WTC11 (cell line): ENCODE measurements around the gene SP9. TPM values are rescaled to one million over a fixed set of nuclear protein-coding genes. Genes with fewer than 3 reads are reported as not detected.

Source experiments
- ATAC-seq: fragments of 200-7000 bp; cut with Tn5 transposase; 2 replicates; pipeline ENCODE4 v1.10.0; 2021; ENCODE audit warnings: mild to moderate bottlenecking, moderate library complexity
- CTCF ChIA-PET: fragments of 300-600 bp; sonication (Branson Sonifier 250); formaldehyde crosslinking; loops from one replicate; lab custom pipeline; 2021; ENCODE audit warnings: antibody characterized with exemption; lab: Charles Lee
- POLR2A ChIA-PET: fragments of 350-600 bp; sonication (Branson Sonifier 250); formaldehyde crosslinking; loops from one replicate; lab custom pipeline; 2021; ENCODE audit warnings: antibody characterized with exemption; lab: Charles Lee
- DNase-seq: peaks from one replicate; pipeline ENCODE4 v3.0.0; 2021; ENCODE audit warnings: low spot score
- H3K27ac Mint-ChIP-seq: 2 replicates; pipeline ENCODE4 v1.8.0; 2021; ENCODE audit warnings: mixed read lengths
- H3K27me3 Mint-ChIP-seq: 2 replicates; pipeline ENCODE4 v1.8.0; 2021; ENCODE audit warnings: low read depth, mild to moderate bottlenecking, moderate library complexity, mixed read lengths
- H3K36me3 Mint-ChIP-seq: 2 replicates; pipeline ENCODE4 v1.8.0; 2021; ENCODE audit warnings: mixed read lengths
- H3K4me1 Mint-ChIP-seq: 2 replicates; pipeline ENCODE4 v1.8.0; 2022; ENCODE audit warnings: mixed read lengths
- H3K4me3 Mint-ChIP-seq: 2 replicates; pipeline ENCODE4 v1.8.0; 2021; ENCODE audit warnings: mild to moderate bottlenecking, moderate library complexity, mixed read lengths
- H3K9me3 Mint-ChIP-seq: 2 replicates; pipeline ENCODE4 v1.8.0; 2021; ENCODE audit warnings: mixed read lengths
- ATF3 ChIP-seq: sonication (generic); formaldehyde crosslinking; conservative IDR thresholded peaks from 2 replicates; pipeline ENCODE4 v1.8.1; 2022; ENCODE audit warnings: mild to moderate bottlenecking, missing genetic modification reagents
- CREB1 ChIP-seq: sonication (generic); formaldehyde crosslinking; IDR thresholded peaks from 2 replicates; pipeline ENCODE4 v1.8.0; 2023; ENCODE audit warnings: mild to moderate bottlenecking, missing genetic modification reagents
- E2F4 ChIP-seq: sonication (generic); formaldehyde crosslinking; IDR thresholded peaks from 2 replicates; pipeline ENCODE4 v1.8.1; 2022; ENCODE audit warnings: low read depth, mild to moderate bottlenecking, moderate library complexity, missing genetic modification reagents, borderline replicate concordance
- GTF2I ChIP-seq: fragments of 250-450 bp; sonication (Bioruptor Pico); conservative IDR thresholded peaks from 2 replicates; pipeline ENCODE4 v1.4.0; 2021; ENCODE audit warnings: mild to moderate bottlenecking
- HMGXB4 ChIP-seq: sonication (generic); formaldehyde crosslinking; IDR thresholded peaks from 2 replicates; pipeline ENCODE4 v1.8.1; 2023; ENCODE audit warnings: mild to moderate bottlenecking, moderate library complexity, missing genetic modification reagents
- NFATC4 ChIP-seq: fragments of 250-450 bp; sonication (Bioruptor Pico); IDR thresholded peaks from 2 replicates; pipeline ENCODE4 v1.9.0; 2021; ENCODE audit warnings: mild to moderate bottlenecking
- NFYB ChIP-seq: sonication (generic); formaldehyde crosslinking; conservative IDR thresholded peaks from 2 replicates; pipeline ENCODE4 v1.8.0; 2022; ENCODE audit warnings: low read depth, missing genetic modification reagents
- PREB ChIP-seq: sonication (generic); formaldehyde crosslinking; IDR thresholded peaks from 2 replicates; pipeline ENCODE4 v1.8.1; 2022; ENCODE audit warnings: mild to moderate bottlenecking, missing genetic modification reagents, moderate library complexity, borderline replicate concordance
- SMAD3 ChIP-seq: sonication (generic); formaldehyde crosslinking; IDR thresholded peaks from 2 replicates; pipeline ENCODE4 v1.8.0; 2022; ENCODE audit warnings: missing genetic modification reagents, mild to moderate bottlenecking, borderline replicate concordance
- SMAD4 ChIP-seq: sonication (generic); formaldehyde crosslinking; IDR thresholded peaks from 2 replicates; pipeline ENCODE4 v1.8.0; 2022; ENCODE audit warnings: mild to moderate bottlenecking, missing genetic modification reagents
- ZBTB21 ChIP-seq: sonication (generic); formaldehyde crosslinking; IDR thresholded peaks from 2 replicates; pipeline ENCODE4 v1.8.1; 2023; ENCODE audit warnings: mild to moderate bottlenecking, missing genetic modification reagents, borderline replicate concordance
- ZBTB43 ChIP-seq: sonication (generic); formaldehyde crosslinking; IDR thresholded peaks from 2 replicates; pipeline ENCODE4 v1.8.1; 2023; ENCODE audit warnings: mild to moderate bottlenecking, missing genetic modification reagents
- ZNF138 ChIP-seq: sonication (generic); formaldehyde crosslinking; conservative IDR thresholded peaks from 2 replicates; pipeline ENCODE4 v1.8.1; 2022; ENCODE audit warnings: mild to moderate bottlenecking, moderate library complexity, missing genetic modification reagents
- ZNF317 ChIP-seq: sonication (generic); formaldehyde crosslinking; IDR thresholded peaks from 2 replicates; pipeline ENCODE4 v1.8.1; 2023; ENCODE audit warnings: low read depth, mild to moderate bottlenecking, moderate library complexity, missing genetic modification reagents, borderline replicate concordance
- ZSCAN18 ChIP-seq: fragments of 250-450 bp; sonication (Bioruptor Pico); IDR thresholded peaks from 2 replicates; pipeline ENCODE4 v2.1.2; 2022; ENCODE audit warnings: mild to moderate bottlenecking, moderate library complexity
- total RNA-seq: library from RNA; stranded (reverse); gene quantifications from 3 replicates; pipeline ENCODE4 v1.2.3, GENCODE V29; 2021

The SP9 gene
- total RNA-seq, 1 experiment from 2014 or later = not detected

- peak; percentile 51; the same call in 1 of the 2 replicates for ATAC-seq
- 0 out of 2 replicates have a peak, but pooled peaks cover 8% of the 10 kb centered on the region for H3K9me3 Mint-ChIP-seq
- no peak overlapping the region for H3K27ac Mint-ChIP-seq
- peaks cover 7% of the 10 kb centered on the region for H3K4me1 Mint-ChIP-seq
- no peak overlapping the region for H3K4me3 Mint-ChIP-seq
- TF ChIP-seq ZNF138 (no peak), ZBTB21 (CRISPR knock-in tag) (no peak)
- TF ChIP-seq, all 79 proteins: peak for 0
- ChIA-PET POLR2A (no interaction called here), CTCF (interaction anchor here (1.0 to 1.2 kb wide), 2 partner anchors 68 to 154 kb away, joined by 3 to 4 read pairs; no protein-coding TSS in a partner anchor)
- Mint-ChIP-seq H3K36me3 (no peaks in the 10 kb centered on the region), H3K27me3 (no peaks in the 10 kb centered on the region; the same call in 1 of the 2 replicates)
- DNase-seq = no peak
Measured at GRCh38 chr2:174312581-174313234, 22.0 kb upstream of the SP9 start.

- H3K27ac Mint-ChIP-seq = no peak overlapping the region
- CTCF ChIA-PET = interaction anchor here (0.6 kb wide), 1 partner anchor 164 kb away, joined by 4 read pairs; no protein-coding TSS in a partner anchor
- peaks cover 13% of the 10 kb centered on the region for H3K4me1 Mint-ChIP-seq
- H3K27me3 Mint-ChIP-seq = peaks cover 49% of the 10 kb centered on the region
- DNase-seq (no peak), ATAC-seq (no peak)
- no peaks in the 10 kb centered on the region for H3K36me3 Mint-ChIP-seq
- POLR2A ChIA-PET = no interaction called here
- TF ChIP-seq HMGXB4 (no peak), CREB1 (CRISPR knock-in tag) (no peak), PREB (CRISPR knock-in tag) (no peak), ZNF317 (CRISPR knock-in tag) (no peak), GTF2I (CRISPR knock-in tag) (no peak), ZSCAN18 (no peak), SMAD3 (CRISPR knock-in tag) (no peak), E2F4 (CRISPR knock-in tag) (no peak), SMAD4 (CRISPR knock-in tag) (no peak), ATF3 (no peak), ZBTB43 (CRISPR knock-in tag) (no peak), NFYB (CRISPR knock-in tag) (no peak), NFATC4 (CRISPR knock-in tag) (no peak)
- H3K4me3 Mint-ChIP-seq = no peak overlapping the region
- no peaks in the 10 kb centered on the region for H3K9me3 Mint-ChIP-seq
Measured at GRCh38 chr2:174322149-174322548, 12.6 kb upstream of the SP9 start.
